ENCODE measurements around the gene IFI16.
"Not testable (repeated sequence)": the region's sequence is repeated elsewhere in the genome, so short reads cannot be mapped to it uniquely, and the experiment has no call there.

IFI16 gene

GRCh38 chr1:159008744-159009188, 941 bp upstream of the IFI16 start:
- DNase-seq (ENCODE audit: low read depth) = no peak

- DNase-seq (ENCODE audit: low read depth) = no peak
Measured at GRCh38 chr1:159009287-159009686, 420 bp upstream of the IFI16 start.

- no peak for DNase-seq (ENCODE audit: low read depth)
Measured at GRCh38 chr1:159010391-159010790, 684 bp downstream of the IFI16 start.

GRCh38 chr1:159011001-159011400, 1.3 kb downstream of the IFI16 start:
- DNase-seq (ENCODE audit: low read depth) = not testable (repeated sequence)

- no peak for DNase-seq (ENCODE audit: low read depth)
Measured at GRCh38 chr1:159011751-159012150, 2.0 kb downstream of the IFI16 start.

- DNase-seq (ENCODE audit: low read depth) = no peak
Measured at GRCh38 chr1:159012495-159012894, 2.8 kb downstream of the IFI16 start.

- DNase-seq (ENCODE audit: low read depth) = no peak
Measured at GRCh38 chr1:159014003-159014571, 4.4 kb downstream of the IFI16 start.

GRCh38 chr1:159014851-159015250, 5.1 kb downstream of the IFI16 start:
- no peak for DNase-seq (ENCODE audit: low read depth)

- DNase-seq (ENCODE audit: low read depth) = peak; percentile 46
Measured at GRCh38 chr1:159015440-159015909, 5.8 kb downstream of the IFI16 start.

- no peak for DNase-seq (ENCODE audit: low read depth)
Measured at GRCh38 chr1:159023723-159024122, 14.0 kb downstream of the IFI16 start.

- DNase-seq (ENCODE audit: low read depth) = no peak
Measured at GRCh38 chr1:159025043-159025442, 15.3 kb downstream of the IFI16 start.

GRCh38 chr1:159026841-159027240, 17.1 kb downstream of the IFI16 start:
- not testable (repeated sequence) for DNase-seq (ENCODE audit: low read depth)

GRCh38 chr1:159030311-159030710, 20.6 kb downstream of the IFI16 start:
- DNase-seq (ENCODE audit: low read depth) = no peak

GRCh38 chr1:159030877-159031447, 21.3 kb downstream of the IFI16 start:
- no peak for DNase-seq (ENCODE audit: low read depth)

- DNase-seq (ENCODE audit: low read depth) = no peak
Measured at GRCh38 chr1:159040206-159040605, 30.5 kb downstream of the IFI16 start.

- DNase-seq (ENCODE audit: low read depth) = no peak
Measured at GRCh38 chr1:159040893-159041724, 31.4 kb downstream of the IFI16 start.

- DNase-seq (ENCODE audit: low read depth) = not testable (repeated sequence)
Measured at GRCh38 chr1:159046486-159046885, 36.8 kb downstream of the IFI16 start.

- DNase-seq (ENCODE audit: low read depth) = no peak
Measured at GRCh38 chr1:159051436-159051835, 41.7 kb downstream of the IFI16 start.

- DNase-seq (ENCODE audit: low read depth) = no peak
Measured at GRCh38 chr1:159054427-159054826, 44.7 kb downstream of the IFI16 start.

- no peak for DNase-seq (ENCODE audit: low read depth)
Measured at GRCh38 chr1:159055181-159055641, 45.5 kb downstream of the IFI16 start.

GRCh38 chr1:159056069-159056698, 46.5 kb downstream of the IFI16 start:
- no peak for DNase-seq (ENCODE audit: low read depth)

- DNase-seq (ENCODE audit: low read depth) = no peak
Measured at GRCh38 chr1:159058751-159059150, 49.0 kb downstream of the IFI16 start.

All from activated T-helper 9 cell treated with anti-CD3 and anti-CD28 coated beads, Interleukin-2, amount 50 U/mL, for 16 hours (primary cell).